GM21576 (cell line): ENCODE data around the gene SCAMP1.
A peak's percentile ranks its signal among the peaks of the same experiment; 100 is the strongest.
"Not testable (repeated sequence)": the region's sequence is repeated elsewhere in the genome, so short reads cannot be mapped to it uniquely, and the experiment has no call there.

Source experiments
- ATAC-seq: cut with Tn5 transposase; IDR thresholded peaks from one replicate; pipeline ENCODE4 v1.9.1; 2021; ENCODE audit warnings: mild to moderate bottlenecking, moderate library complexity; ENCODE audit not compliant: unreplicated experiment

Gene SCAMP1

GRCh38 chr5:78420548-78420947, 60.1 kb downstream of the SCAMP1 start:
- ATAC-seq = no peak

DNA sequence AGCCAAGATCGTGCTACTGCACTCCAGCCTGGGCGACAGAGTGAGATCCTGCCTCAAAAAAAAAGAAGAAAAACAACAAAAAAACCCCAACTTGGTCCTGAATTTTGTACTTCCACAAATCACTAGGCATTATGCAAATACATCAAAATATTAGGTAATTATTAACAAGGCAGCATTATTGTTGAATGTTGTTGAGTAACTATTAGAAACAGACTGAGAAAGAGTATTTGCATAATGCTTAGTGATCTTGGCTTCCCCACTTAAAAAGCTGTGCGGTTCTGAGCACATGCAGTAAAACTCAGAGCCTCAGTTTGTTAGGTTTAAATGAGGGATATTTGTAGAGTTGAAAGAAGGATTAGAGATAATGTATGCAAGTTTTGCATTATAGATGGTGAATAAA, 64.2 kb downstream of the SCAMP1 start:
- no peak for ATAC-seq

GRCh38 chr5:78429332-78429980, 69.0 kb downstream of the SCAMP1 start:
- ATAC-seq = no peak

DNA sequence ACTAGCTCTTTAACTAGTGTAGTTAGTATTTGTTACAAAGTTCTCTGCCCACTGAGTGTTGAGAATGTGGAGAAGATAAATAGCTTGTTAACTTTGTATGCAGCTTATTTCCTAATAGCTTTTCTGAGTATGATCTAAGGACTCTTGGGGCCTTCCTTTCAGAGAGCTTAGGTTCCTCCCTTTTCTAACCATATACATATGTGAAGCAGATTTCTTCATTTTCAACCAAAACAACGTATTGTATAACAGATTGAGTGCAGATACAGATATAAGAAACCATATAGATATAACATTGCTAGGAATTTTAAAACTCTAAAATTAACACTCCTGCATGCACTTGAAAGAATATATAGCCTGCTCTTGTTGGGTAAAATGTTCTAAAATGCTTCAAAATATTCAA, 70.4 kb downstream of the SCAMP1 start:
- ATAC-seq = no peak

GRCh38 chr5:78433972-78434371, 73.6 kb downstream of the SCAMP1 start:
- no peak for ATAC-seq

DNA sequence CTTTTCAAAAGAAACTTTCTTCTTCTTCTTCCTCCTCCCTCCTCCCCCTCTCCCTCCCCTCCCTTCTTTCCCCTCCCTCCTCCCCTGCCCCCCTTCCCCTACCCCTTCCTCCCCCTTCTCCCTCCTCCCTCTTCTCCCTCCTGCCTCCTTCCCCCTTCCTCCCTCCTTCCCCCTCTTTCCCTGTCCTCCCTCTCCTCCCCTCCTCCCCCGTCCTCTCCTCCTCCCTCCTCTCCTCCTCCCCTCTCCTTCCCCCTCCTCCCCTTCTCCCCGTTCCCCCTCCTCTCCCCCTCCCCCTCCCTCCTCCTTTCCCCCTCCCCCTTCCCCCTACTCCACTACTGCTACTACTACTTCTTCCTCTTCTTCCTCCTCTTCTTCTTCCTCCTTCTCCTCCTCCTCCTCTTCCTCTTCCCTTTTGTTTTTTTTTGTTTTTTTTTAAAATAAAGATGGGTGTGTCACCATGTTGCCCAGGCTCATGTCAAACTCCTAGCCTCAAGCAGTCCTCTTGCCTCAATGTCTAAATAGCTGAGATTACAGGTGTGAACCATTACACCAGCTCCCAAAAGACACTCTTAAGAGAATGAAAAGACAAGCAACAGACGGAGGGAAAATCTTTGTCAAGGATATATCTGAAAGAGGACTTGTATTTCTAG, 87.5 kb downstream of the SCAMP1 start:
- no peak for ATAC-seq

GRCh38 chr5:78449103-78449502, 88.7 kb downstream of the SCAMP1 start:
- ATAC-seq = no peak

GRCh38 chr5:78457507-78457906, 97.1 kb downstream of the SCAMP1 start:
- ATAC-seq = not testable (repeated sequence)

DNA sequence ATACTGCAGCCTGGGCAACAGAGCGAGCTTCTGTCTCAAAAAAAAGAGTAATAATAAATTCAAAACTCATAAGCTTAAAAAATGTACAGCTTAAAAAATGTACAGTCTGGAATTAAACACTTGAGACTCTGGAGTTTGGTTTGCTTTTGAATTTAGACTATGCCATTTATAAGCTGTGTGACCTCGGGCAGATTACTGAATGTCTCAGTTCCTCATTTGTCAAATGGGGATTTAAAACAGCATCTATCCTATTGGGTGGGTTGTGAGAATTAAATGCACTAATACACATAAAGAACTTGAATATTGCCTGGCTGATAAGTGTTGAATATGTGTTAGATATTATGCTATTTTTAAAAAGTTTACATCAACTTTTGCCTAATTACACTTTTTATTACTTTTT, 98.4 kb downstream of the SCAMP1 start:
- ATAC-seq = no peak

GRCh38 chr5:78467140-78467539, 106.7 kb downstream of the SCAMP1 start:
- no peak for ATAC-seq

GRCh38 chr5:78467752-78468357, 107.4 kb downstream of the SCAMP1 start:
- no peak for ATAC-seq

DNA sequence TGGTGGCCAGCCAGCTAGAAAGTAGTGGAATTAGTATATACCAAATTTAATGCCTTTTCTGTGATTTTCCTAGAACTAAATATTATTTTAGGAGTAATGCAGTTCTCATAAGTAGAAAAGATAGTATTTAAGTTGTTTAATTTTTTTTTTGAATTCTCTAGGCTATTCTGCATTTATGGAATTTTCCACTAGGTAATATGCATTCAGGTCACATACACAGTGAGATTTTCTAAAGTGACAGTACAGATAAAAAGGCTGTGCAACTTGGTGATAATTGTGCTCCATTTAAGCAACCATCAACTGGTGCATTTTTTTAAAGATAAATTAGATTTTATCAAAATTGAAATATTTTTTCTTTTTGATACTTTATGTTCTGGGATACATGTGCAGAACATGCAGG, 111.5 kb downstream of the SCAMP1 start:
- no peak for ATAC-seq

- no peak for ATAC-seq
Measured at GRCh38 chr5:78472469-78473106, 112.2 kb downstream of the SCAMP1 start.

- no peak for ATAC-seq
Measured at GRCh38 chr5:78473751-78474150, 113.3 kb downstream of the SCAMP1 start.

GRCh38 chr5:78475370-78475769, 115.0 kb downstream of the SCAMP1 start:
- no peak for ATAC-seq

- no peak for ATAC-seq
Measured at GRCh38 chr5:78476795-78477194, 116.4 kb downstream of the SCAMP1 start.

DNA sequence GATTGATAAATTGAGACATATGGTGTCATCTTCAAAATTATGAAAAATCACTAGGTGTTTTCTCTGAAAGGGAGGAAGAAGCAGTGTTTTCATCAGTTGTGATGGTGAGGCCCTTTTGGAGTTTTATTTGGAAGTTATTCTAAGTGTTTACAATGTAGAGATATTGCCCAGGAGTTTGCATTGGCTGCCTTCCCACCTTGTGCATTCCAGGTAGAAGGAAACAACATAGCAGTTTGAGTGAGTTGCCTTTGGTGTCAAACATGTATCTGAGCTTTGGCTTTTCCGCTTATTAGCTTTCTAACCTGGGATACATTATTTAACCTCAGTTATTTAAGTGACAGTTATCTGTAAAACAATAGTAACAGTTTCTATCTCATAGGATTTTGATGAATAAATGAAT, 122.5 kb downstream of the SCAMP1 start:
- no peak for ATAC-seq

- ATAC-seq = peak; percentile 88
Measured at GRCh38 chr5:78483809-78484521, 123.5 kb downstream of the SCAMP1 start.

DNA sequence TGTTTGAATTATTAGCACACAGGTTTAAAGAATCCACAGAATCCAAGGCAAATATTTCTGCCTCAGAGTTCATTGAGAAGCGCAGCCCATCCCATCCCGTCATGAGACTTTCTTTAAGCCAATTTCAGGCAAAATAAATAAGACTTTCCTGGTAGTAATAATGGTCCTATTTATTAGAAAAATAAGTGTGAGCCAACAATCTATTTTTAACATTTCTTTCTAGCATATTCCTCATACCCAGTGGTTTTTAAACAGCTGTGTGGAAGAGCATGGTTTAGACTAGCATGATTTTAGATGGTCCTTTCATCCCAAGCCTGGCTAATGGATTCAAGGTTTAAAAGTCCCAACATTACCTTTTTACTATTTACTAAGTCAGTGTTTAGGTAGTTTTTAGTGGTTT, 125.8 kb downstream of the SCAMP1 start:
- ATAC-seq = no peak

DNA sequence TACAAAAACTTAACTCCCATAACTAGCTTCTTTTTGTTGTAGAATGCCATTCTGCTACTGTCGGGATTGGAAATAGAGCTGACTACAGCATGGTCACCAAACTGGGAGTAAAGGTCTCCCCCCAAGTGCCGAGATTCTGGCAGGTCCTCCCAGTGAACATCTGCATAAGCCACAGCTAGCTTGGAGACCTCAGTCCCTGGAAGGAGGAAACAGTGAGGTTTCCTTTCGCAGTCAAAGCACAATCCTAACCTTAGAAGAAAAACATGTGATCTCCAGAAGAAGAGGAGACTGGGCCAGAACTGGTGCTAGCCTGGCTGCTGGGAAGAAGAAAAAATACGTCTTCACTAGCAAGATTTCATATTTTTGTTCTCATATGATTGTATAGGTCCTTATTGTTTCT, 127.4 kb downstream of the SCAMP1 start:
- ATAC-seq = no peak
